DMS114 treated with DMSO at 0.1 percent for 48 hours (cell line): Measurements from ENCODE around the gene ZFR.
"Not testable (repeated sequence)": the region's sequence is repeated elsewhere in the genome, so short reads cannot be mapped to it uniquely, and the experiment has no call there.

Experiments used
- DNase-seq: peaks from one replicate; lab custom pipeline; 2025; ENCODE audit not compliant: unreplicated experiment; lab: John Stamatoyannopoulos, UW

Gene ZFR

DNA sequence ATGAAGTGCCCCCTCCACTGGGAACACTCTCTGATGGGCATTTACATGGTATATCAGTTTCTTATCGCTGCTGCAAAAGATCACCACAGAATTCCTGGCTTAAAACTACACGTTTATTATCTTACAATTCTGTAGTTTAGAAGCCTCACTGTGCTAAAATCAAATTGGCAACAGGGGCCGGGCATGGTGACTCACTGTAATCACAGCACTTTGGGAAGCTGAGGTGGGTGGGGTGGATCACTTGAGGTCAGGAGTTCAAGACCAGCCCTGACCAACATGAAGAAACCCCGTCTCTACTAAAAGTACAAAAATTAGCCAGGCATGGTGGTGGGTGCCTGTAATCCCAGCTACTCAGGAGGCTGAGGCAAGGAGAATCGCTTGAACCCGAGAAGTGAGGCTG, 7.8 kb upstream of the ZFR start:
- DNase-seq, result not testable (repeated sequence)

DNA sequence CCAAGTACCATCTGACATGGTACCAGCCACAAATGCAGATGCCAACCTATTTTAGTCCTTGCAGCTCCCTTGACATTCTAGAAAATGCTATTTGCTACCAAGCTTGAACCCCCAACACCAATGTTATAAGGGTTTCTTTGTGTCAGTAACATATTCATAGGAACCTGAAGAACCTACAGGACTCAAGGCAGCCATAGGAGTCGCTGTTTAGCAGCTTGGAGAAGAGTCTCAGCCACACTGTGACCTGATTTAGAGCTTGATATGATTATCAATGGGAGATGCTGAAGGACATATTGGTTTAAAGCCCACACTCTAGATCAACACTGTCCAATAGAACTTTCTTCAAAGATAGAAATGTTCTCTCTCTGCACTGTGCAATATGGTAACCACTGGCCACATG, 6.4 kb upstream of the ZFR start:
- no peak for DNase-seq

DNA sequence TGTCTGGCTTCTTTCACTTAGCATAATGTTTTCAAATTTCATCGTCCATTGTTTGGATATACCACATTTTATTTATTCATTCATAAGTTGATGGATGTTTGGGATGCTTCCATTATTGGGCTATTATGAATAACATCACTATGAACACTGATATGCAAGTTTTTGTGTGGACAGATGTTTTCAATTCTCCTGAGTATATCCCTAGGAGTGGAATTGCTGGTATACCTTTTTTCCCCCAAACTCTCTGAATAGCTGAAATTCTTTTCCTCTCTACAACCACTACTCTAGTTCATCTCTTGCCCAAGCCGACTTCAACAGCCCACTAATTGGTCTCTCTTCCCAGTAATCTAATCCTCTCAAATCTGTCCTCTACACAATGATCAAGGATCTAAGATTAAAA, 4.7 kb upstream of the ZFR start:
- no peak for DNase-seq

DNA sequence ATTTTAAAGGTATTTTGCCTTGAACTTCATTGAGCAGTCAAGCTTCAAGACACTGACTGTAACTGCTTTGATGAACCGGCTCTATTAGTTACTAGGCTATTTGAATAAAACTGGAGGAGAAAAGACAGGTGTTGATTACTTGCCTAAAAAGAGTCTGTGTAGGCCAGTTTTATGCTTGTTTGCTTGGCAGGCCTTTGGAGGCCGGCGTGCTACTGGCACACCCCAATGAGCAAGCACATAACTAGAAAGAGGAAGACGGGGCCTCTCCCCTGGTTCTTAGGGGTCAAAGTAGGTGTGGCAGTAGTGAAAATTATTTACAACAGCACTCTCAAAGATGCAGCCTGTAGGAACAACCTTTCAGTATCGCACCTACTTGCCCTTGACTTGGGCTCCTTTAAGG, 2.1 kb upstream of the ZFR start:
- no peak for DNase-seq

DNA sequence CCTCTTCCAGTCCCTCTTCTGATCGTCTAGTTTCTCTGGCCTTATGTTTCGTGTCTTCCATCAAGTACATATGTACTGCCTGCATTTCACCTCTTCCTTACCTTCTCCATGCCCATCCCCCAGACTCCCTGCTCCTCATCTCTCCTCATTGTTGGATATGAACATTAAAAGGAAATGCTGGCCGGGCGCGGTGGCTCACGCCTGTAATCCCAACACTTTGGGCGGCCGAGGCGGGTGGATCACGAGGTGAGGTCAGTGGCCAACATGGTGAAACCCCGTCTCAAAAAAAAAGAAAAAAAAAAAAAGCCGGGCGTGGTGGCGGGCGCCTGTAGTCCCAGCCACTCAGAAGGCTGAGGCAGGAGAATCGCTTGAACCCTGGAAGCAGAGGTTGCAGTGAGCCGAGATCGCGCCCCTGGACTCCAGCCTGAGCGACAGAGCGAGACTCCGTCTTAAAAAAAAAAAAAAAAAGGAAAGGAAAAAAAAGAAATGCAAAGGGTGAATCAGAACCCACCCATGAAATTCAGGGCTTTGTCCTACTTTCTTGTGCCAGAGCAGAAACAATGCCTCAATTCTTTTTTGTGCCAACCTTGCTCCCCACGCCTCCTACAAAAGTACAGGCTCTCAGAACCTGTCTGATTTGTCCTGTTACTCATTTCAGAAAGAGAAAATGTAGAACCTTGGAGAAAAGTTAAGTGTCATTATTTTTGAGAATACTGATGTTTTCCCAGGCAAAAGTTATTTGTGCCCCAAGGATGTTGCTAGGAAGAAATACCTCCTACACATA, 1.5 kb upstream of the ZFR start:
- DNase-seq, result no peak

DNA sequence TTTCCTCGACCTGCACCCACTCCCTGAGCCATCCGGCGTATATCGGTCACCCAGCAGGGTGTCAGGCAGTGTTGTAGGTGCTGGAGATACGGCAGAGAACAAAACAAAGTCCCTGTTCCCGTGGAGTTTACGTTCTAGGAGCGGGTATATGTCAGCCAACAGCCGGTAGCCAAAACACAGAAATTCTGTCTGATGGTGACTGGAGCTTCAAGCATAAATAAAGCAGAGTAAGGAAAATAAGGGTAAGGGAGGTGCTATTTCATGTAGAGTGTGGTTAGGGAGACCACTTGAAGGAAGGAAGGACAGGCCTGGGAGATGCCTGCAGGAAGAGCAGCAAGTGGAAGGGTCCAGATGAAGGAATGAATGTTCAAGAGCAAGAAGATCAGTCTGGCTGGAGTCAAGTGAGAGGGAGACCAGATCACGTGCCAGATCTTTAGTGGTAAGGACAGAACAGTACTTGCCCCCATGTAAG, 783 bp upstream of the ZFR start:
- DNase-seq, result no peak

DNA sequence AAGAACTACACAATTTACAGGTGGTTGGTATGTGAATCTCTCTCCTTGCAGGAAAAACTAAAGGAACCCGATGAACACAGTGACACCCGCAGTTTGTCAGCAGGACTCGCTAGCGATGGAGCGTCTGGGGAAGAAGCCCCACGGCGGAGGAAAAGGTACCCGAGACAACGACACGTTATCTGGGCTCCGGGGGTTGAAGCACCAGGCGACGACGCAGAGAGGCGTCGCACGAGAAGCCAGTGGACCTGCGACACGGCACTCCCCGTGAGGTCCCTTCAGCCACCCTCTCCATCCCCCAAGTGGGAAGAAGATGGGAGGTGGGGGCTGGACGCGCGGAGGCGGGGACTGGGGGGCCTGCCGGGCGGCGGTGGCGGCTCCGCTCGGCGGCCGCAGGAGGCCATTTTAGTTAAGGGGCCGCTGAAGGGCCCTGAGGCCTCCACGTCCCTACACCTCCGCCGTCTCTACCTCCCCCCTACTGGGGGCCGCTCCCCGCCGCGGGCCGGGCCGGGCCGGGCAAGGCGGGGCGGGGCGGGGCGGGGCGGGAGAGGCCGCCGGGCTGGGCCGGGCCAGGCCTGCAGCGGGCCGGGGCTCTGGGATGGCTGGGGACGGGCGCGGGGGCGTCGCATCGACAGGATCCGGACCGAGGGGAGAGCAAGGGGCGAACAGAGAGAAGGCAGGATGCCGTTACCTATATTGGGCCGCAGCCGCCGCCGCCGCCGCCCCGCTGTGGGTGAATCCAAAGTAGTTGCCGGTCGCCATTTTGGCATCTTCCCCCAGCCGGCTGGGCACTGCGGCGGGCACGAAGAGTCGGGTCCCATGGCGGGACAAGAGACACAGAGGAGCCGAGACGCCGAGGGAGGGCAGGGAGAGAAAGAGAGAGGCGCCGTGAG, 754 bp downstream of the ZFR start:
- DNase-seq, result peak; percentile 20

DNA sequence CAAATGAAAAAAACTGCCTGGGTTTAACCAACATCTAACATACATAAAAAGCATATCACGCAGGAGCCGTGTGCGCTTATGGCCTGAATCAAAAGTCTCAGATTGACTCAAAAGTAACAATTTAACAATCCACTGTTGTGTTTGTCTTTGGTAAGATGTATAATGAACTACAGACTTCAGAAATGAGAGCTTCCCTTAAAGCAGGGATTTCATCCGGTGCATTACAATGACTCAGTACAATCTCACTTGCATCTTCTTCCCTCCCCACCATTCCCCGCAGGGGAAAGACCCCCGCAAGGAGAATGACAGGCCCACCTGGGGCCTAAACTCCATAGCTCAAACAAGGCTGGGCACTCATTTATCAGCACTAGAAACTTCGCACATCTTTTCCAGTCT, 1.4 kb downstream of the ZFR start:
- no peak for DNase-seq

DNA sequence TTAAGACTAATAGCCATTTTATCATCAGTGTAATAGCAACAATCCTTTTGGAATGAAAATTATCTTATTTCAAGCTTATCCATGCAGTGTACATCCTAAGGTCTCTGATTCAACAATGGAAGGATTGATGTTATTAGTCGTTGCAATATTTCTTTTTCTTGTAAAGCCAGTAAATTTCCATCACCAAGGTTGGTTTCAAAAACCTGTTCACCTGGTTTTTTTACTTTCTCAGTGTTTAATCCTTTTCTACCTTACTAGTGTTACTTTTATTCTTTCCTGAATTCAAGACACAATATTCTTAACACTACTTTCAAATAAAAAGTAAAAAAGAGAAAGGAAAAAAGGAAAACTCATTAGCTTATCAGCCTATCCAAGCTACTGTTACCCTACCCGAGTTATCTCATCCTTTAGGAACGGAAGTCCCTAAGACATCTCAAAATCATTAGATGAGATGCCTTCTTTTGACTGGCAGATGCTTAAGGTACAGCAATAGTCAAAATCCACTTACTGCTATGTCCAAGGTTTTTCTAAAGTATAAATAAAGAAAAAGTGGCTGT, 5.4 kb downstream of the ZFR start:
- DNase-seq, result no peak

DNA sequence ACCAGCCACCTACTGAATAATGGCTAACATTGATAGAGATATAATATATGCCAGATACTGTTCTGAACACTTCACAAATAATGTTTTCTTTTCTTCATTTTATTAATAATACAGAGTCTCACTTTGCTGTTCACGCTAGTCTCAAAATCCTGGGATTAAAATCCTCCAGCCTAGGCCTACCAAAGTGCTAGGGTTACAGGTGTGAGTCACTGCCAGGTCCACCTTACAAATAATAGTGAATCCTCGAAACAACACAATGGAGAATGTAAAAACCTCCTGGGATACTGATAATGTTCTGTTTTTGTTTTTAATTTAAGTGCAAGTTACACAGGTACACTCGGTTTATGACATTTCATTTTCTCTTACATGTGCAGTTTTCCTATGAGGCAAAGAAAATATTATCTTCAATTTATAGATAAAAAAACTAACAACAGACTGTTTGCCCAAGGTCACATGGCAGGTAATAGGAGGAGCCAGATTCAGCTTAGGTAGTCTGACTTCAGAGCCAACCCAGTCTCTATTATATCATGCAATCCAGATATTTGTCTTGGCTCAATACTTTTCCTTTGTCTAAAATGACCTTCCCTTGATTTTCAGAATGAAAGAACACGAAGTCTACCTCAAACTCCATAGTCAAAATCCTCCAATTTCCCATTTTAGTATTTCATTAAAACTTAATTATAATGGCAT, 7.8 kb downstream of the ZFR start:
- DNase-seq, result no peak

DNA sequence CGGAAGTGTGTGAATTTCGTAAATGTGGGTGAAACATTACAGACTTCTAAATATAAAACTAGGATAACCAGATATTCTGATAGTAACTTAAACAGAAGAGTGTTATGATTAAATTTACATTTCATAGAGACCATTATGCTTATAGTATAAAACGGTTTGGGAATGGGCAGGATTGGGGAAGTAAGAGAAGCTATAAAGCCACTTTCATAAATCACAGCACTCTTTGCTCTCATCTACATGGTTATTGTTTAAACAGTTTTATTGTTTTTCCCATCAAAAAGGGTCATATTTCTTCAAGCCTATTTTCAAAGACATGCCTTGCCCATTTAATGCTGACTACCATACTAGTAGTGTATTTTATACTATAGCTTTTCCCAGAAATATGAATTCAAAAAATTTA, 9.2 kb downstream of the ZFR start:
- DNase-seq, result no peak

DNA sequence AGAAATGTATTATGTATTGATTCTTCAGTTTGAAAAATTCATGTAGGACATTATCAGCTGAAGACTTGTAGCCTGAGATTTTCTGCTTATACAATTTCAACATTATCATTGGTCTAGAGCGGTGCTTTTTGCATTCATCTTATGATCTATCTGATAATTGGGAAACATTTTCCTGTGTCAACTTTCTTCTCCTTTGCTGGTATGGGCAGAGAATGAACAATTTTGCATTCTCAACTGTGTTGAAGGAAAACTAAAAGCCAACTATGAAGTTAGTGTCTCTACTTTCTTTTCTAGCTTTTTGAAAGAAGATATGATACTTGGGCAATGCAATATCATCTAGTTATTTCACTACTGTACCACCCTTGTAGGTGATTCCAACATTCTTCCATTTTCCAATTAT, 10.3 kb downstream of the ZFR start:
- no peak for DNase-seq

DNA sequence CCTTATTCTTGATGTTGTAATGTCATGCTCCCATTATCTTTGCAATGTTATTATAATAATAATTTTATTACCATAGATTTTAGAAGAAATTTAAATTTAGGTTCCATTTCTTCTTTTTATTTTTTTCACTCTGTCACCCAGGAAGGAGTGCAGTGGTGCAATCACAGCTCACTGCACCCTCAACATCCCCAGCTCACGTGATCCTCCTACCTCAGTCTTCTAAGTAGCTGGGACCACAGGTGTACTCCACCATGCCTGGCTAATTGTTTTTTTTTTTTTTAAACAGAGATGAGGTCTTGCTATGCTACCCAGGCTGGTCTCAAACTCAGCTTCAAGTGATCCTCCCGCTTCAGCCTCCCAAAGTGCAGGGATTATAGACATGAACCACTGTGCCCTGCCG, 11.9 kb downstream of the ZFR start:
- DNase-seq, result no peak

DNA sequence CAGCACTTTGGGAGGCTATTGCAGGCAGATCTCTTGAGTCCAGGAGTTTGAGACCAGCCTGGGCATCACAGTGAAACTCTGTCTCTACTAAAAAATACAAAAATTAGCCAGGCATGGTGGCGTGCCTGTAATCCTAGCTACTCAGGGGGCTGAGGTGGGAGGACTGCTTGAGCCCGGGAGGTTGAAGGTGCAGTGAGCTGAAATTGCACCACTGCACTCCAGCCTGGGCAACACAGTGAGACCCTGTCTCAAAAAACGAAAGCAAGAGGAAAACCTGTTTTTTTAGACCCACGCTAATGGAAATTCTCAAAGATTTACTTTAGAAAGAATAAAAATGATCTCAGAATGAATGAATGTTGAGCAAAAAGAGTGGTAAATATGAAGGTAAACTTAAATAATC, 13.7 kb downstream of the ZFR start:
- not testable (repeated sequence) for DNase-seq

DNA sequence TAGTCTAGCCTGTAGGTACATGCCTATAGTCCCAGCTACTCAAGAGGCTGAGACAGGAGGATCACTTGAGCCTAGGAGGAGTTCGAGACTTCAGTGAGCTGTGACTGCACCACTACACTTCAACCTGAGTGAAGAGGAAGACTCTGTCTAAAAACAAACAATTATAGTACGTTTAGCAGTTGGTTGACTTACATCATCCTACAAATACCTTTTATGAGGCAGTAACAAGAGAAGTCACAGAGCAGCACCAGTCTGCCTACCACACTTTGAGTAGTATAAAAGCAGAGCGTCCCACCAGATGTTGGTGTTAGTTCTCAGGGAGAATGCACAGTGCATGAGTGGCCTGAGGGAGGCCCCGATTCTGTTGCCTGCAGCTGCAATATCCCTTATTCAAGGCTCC, 16.1 kb downstream of the ZFR start:
- no peak for DNase-seq

DNA sequence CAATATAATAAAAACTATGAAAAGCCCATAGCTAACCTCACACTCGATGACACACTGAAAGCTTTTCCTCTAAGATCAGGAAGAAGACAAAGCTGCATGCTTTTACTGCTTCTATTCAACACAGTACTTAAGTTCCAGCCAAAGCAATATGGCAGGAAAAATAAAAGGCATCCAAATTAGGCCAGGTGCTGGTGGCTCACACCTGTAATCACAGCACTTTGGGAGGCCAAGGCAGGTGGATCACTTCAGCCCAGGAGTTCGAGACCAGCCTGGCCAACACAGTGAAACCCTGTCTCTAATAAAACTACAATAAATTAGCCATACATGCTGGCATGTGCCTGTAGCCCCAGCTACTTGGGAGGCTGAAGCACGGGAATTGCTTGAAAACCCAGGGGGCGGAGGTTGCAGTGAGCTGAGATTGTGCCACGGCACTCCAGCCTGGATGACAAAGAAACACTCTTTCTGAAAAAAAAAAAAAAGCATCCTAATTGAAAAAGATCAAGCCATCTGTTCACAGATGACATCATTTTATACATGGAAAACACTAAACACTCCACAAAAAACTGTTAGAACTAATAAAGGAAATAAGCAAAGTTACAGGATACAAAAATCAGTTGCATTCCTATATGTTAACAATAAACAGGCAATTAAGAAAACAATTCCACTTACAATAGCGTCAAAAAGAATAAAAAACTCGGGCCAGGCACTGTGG, 17.9 kb downstream of the ZFR start:
- no peak for DNase-seq

DNA sequence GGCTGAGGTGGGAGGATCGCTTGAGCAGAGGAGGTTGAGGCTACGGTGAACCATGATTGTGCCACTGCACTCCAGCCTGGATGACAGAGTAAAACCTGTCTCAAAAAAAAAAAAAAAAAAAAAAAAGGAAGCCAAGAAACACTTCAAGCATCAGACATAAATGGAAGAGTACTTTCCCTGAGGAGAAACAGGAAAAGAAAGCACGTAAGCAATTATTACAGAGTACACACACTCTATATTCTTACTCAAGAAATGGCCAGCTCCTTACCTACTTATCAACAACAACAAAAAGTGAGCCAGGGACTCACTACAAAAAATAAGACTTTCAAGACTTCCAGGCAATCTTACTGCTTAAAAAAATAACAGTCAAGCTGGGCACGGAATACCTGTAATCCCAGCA, 21.8 kb downstream of the ZFR start:
- DNase-seq, result no peak

DNA sequence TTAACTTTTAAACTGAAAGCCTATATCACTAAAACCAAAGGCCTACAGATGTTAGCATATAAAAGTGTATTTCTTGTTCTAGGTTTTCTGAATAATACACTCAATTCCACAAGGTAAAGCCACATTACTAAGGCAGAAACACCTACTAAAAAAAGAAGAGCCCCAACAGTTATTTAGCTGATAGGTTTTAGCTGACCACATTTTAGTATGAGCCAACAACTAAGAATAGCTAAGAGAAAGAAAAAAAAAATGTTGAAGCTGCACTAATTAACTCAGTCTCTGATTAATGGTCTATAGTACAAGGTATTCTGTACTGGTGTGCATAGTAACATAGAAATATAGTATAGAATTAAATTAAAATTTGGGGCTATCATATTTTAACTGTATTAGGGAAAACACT, 23.5 kb downstream of the ZFR start:
- no peak for DNase-seq

DNA sequence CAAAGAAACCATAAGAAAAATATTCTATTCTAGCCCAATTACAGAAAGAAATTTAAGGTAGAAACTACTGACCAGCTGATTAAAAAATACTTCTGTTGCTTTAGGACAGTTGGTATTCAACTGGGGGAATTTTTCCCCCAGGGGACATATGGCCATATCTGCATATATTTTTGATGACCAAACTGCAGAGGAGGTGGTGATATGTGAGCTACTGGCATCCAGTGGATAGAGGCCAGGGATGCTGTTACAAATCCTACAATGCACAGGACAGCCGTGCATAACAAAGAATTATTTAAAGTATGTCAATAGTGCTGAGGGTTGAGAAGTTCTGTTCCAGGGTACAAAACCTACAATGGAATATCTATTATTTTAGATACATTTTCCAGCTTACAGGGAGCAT, 24.0 kb downstream of the ZFR start:
- DNase-seq, result no peak

DNA sequence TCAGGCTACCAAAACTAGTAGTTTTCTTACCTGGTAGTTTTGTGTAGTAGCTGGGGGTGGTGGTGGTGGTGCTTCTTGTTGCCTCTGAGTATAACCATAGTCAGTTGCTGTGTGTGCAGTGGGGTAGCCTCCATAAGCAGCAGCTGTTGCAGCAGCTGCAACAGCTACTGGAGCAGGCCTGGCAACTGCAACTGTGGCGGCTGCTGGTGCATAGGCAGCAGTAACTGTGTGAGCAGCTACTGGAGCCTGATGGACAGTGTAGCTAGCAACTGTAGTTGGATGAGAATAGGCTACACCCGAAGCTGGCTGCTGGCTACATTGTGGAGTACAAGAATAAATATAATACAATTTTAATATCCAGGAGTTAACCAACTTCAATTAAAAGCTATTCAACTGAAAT, 24.7 kb downstream of the ZFR start:
- no peak for DNase-seq
